A549 (cell line): ENCODE data around the gene TCHH. TPM values are rescaled to one million over a fixed set of nuclear protein-coding genes. Genes with fewer than 3 reads are reported as not detected.

Source experiments
- ATAC-seq, 2 experiments: fragments of 200-7000 bp in 1 of 2; fragments of >200 bp in 1 of 2; cut with Nextera tagmentation in 1 of 2; cut with Tn5 transposase in 1 of 2; 3 replicates each; pipeline versions ENCODE4 v1.8.0 to v1.9.1; 2018 to 2020; ENCODE audit warnings: mild to moderate bottlenecking in 1 of 2, moderate library complexity in 1 of 2
- CTCF ChIA-PET: fragments of 300-600 bp; sonication (Branson Sonifier 250); formaldehyde crosslinking; extraction: SDS; loops from one replicate; lab custom pipeline; 2021; ENCODE audit warnings: antibody characterized with exemption, inconsistent platforms; lab: Yijun Ruan, JAX
- POLR2A ChIA-PET: fragments of 350-600 bp; formaldehyde crosslinking; extraction: SDS; loops from one replicate; lab custom pipeline; 2021; ENCODE audit warnings: antibody characterized with exemption, inconsistent platforms; lab: Yijun Ruan, JAX
- DNase-seq, 2 experiments: peaks; one replicate each; pipeline versions ENCODE4 v3.0.0 to v3.0.0-alpha.2; 2011 to 2016; ENCODE audit warnings: low read depth in 1 of 2, low spot score in 1 of 2
- FAIRE-seq: peaks from 2 replicates; lab custom pipeline; 2011; peaks lifted over from hg19 to GRCh38; lab: Jason Lieb, UNC
- H3K27ac ChIP-seq, 2 experiments: fragments of >200 bp; sonication (Bioruptor Twin); formaldehyde crosslinking; 3 replicates each; pipeline ENCODE4 v1.5.1; 2016 to 2017
- H3K4me1 ChIP-seq: fragments of >200 bp; sonication (Bioruptor Twin); formaldehyde crosslinking; 3 replicates; pipeline ENCODE4 v1.6.1; 2016
- H3K4me2 ChIP-seq: fragments of >200 bp; sonication (Bioruptor Twin); formaldehyde crosslinking; 3 replicates; pipeline ENCODE4 v1.6.1; 2016
- H3K4me3 ChIP-seq: fragments of >200 bp; sonication (Bioruptor Twin); formaldehyde crosslinking; 3 replicates; pipeline ENCODE4 v1.5.1; 2016
- H3K9me3 ChIP-seq: fragments of >200 bp; sonication (Bioruptor Twin); formaldehyde crosslinking; 3 replicates; pipeline ENCODE4 v1.6.1; 2016
- ATOH8 ChIP-seq: fragments of 250-450 bp; sonication (Bioruptor Pico); IDR thresholded peaks from 2 replicates; pipeline ENCODE4 v1.5.0; 2020; ENCODE audit warnings: low read depth, mild to moderate bottlenecking, moderate library complexity
- BHLHE40 ChIP-seq: IDR thresholded peaks from 2 replicates; pipeline ENCODE4 v1.6.1; 2012; ENCODE audit warnings: low read depth, low read length, inconsistent platforms
- EHF ChIP-seq: fragments of 250-450 bp; sonication (Bioruptor Pico); IDR thresholded peaks from 2 replicates; pipeline ENCODE4 v1.5.0; 2020; ENCODE audit warnings: mild to moderate bottlenecking
- EHMT2 ChIP-seq: fragments of 200-600 bp; sonication (generic); IDR thresholded peaks from 2 replicates; pipeline ENCODE4 v1.6.1; 2016; ENCODE audit warnings: antibody characterized with exemption, low read depth, mild to moderate bottlenecking, moderate library complexity
- FOSB ChIP-seq: fragments of 250-450 bp; sonication (Bioruptor Pico); IDR thresholded peaks from 2 replicates; pipeline ENCODE4 v1.5.0; 2020; ENCODE audit warnings: mild to moderate bottlenecking, moderate library complexity
- FOXS1 ChIP-seq: fragments of 250-450 bp; sonication (Bioruptor Pico); IDR thresholded peaks from 2 replicates; pipeline ENCODE4 v1.5.0; 2020; ENCODE audit warnings: mild to moderate bottlenecking, moderate library complexity
- GATA3 ChIP-seq: IDR thresholded peaks from 2 replicates; pipeline ENCODE4 v1.6.1; 2012; ENCODE audit warnings: borderline replicate concordance
- HES2 ChIP-seq: fragments of >200 bp; sonication (Bioruptor Twin); formaldehyde crosslinking; IDR thresholded peaks from 2 replicates; pipeline ENCODE4 v1.6.1; 2016
- HMGXB4 ChIP-seq: fragments of 250-450 bp; sonication (Bioruptor Pico); IDR thresholded peaks from 2 replicates; pipeline ENCODE4 v1.5.0; 2021; ENCODE audit warnings: mild to moderate bottlenecking, moderate library complexity, borderline replicate concordance
- HOXA7 ChIP-seq: fragments of 250-450 bp; sonication (Bioruptor Pico); IDR thresholded peaks from 2 replicates; pipeline ENCODE4 v1.5.0; 2020; ENCODE audit warnings: mild to moderate bottlenecking, moderate library complexity
- HOXB5 ChIP-seq: fragments of 250-450 bp; sonication (Bioruptor Pico); IDR thresholded peaks from 2 replicates; pipeline ENCODE4 v1.5.0; 2020; ENCODE audit warnings: mild to moderate bottlenecking, moderate library complexity
- JUNB ChIP-seq: fragments of >200 bp; sonication (Bioruptor Twin); formaldehyde crosslinking; IDR thresholded peaks from 2 replicates; pipeline ENCODE4 v1.6.1; 2016
- KDM1A ChIP-seq: fragments of 200-600 bp; sonication (generic); IDR thresholded peaks from 2 replicates; pipeline ENCODE4 v1.6.1; 2016; ENCODE audit warnings: low read depth, mild to moderate bottlenecking
- MAZ ChIP-seq: fragments of 150-350 bp; IDR thresholded peaks from 2 replicates; pipeline ENCODE4 v1.6.1; 2014; ENCODE audit warnings: antibody characterized with exemption, low read depth, low read length, borderline replicate concordance
- MYC ChIP-seq: IDR thresholded peaks from 2 replicates; pipeline ENCODE4 v1.6.1; 2012; ENCODE audit warnings: mild to moderate bottlenecking, inconsistent platforms, low read length, improper control_type of control experiment, borderline replicate concordance
- NFE2L2 ChIP-seq: fragments of 150-350 bp; conservative IDR thresholded peaks from 2 replicates; pipeline ENCODE4 v1.6.1; 2014; ENCODE audit warnings: low read length
- NPAS2 ChIP-seq: fragments of 250-450 bp; sonication (Bioruptor Pico); IDR thresholded peaks from 2 replicates; pipeline ENCODE4 v1.8.0; 2022; ENCODE audit warnings: mild to moderate bottlenecking, moderate library complexity, borderline replicate concordance
- POLR2A ChIP-seq: IDR thresholded peaks from 2 replicates; pipeline ENCODE4 v1.6.1; 2012; ENCODE audit warnings: mild to moderate bottlenecking, low read length
- POLR2AphosphoS2 ChIP-seq: conservative IDR thresholded peaks from 2 replicates; pipeline ENCODE4 v1.6.1; 2012; ENCODE audit warnings: low read length, improper control_type of control experiment, inconsistent platforms
- RAD21 ChIP-seq, 2 experiments: fragments of >200 bp in 1 of 2; sonication (Bioruptor Twin) in 1 of 2; formaldehyde crosslinking in 1 of 2; IDR thresholded peaks in 1 of 2; conservative IDR thresholded peaks in 1 of 2; 2 replicates in 1 of 2; 3 replicates in 1 of 2; pipeline ENCODE4 v1.6.1; 2012 to 2018; ENCODE audit warnings: inconsistent platforms in 1 of 2
- RCOR1 ChIP-seq: fragments of 150-350 bp; IDR thresholded peaks from 2 replicates; pipeline ENCODE4 v1.6.1; 2014; ENCODE audit warnings: antibody characterized with exemption, low read length, low read depth
- RNF2 ChIP-seq: fragments of 200-600 bp; sonication (generic); IDR thresholded peaks from 2 replicates; pipeline ENCODE4 v1.6.1; 2016; ENCODE audit warnings: low read depth, mild to moderate bottlenecking, antibody characterized with exemption, moderate library complexity, borderline replicate concordance
- SREBF2 ChIP-seq: fragments of 450-650 bp; IDR thresholded peaks from 2 replicates; pipeline ENCODE4 v1.6.1; 2014; ENCODE audit warnings: mild to moderate bottlenecking, moderate library complexity
- ZFP36 ChIP-seq: fragments of 450-650 bp; IDR thresholded peaks from 2 replicates; pipeline ENCODE4 v1.6.1; 2014; ENCODE audit warnings: borderline replicate concordance; ENCODE audit not compliant: partially characterized antibody
- ZNF302 ChIP-seq: fragments of 250-450 bp; sonication (Bioruptor Pico); IDR thresholded peaks from 2 replicates; pipeline ENCODE4 v1.9.0; 2021; ENCODE audit warnings: inconsistent platforms, mild to moderate bottlenecking, moderate library complexity
- ZSCAN20 ChIP-seq: fragments of 250-450 bp; sonication (Bioruptor Pico); IDR thresholded peaks from 2 replicates; pipeline ENCODE4 v1.8.0; 2022; ENCODE audit warnings: mild to moderate bottlenecking, moderate library complexity
- polyA plus RNA-seq, 4 experiments: library from polyadenylated mRNA; depleted of rRNA in 3 of 4; stranded (reverse); fragments of >200 nt; fragmentation: RNase III in 1 of 4; extraction: RNeasy Plus Mini Kit Qiagen cat#74134 plus additional on column Dnase treatment in 1 of 4; gene quantifications; 2 replicates in 3 of 4; 3 replicates in 1 of 4; pipeline ENCODE4 v1.2.3, GENCODE V29; 2011 to 2017
- TF ChIP-seq, protein P1 (sequence below): IDR thresholded peaks from 2 replicates; pipeline ENCODE4 v1.6.1; 2012

The TCHH gene
- polyA plus RNA-seq, 2 of the 4 experiments (the other 2 are of a cell fraction) = 0.08 to 0.09 TPM

DNA sequence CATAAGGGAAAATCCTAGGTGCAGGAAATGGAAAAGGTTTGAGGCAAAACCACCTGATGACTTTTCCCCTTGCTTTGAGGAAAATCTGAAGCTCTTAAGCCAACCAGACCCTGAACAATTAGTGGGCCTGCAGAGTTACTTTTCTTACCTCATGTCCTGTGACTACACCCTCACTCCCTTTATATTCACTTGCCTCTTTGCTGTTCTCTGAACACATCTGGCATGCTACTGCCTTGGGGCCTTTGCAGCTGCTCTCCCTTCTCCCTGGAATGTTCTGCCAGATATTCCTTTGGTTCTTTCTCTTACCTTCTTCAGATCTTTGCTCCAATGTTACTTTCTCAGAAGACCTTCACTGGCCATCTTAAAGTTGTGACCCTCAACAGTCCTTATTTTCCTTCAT, 22.0 kb upstream of the TCHH start:
- DNase-seq (no peak), ATAC-seq (no peak), FAIRE-seq (no peak)
- Histone ChIP-seq H3K4me1 (no peaks in the 10 kb centered on the region), H3K27ac (no peak overlapping the region), H3K9me3 (peaks cover 4% of the 10 kb centered on the region; the same call in 2 of the 3 replicates), H3K4me3 (no peak overlapping the region), H3K4me2 (no peak overlapping the region)
- ChIA-PET POLR2A (interaction anchor here (1.6 kb wide), 1 partner anchor 27 kb away, joined by 3 read pairs; no protein-coding TSS in a partner anchor), CTCF (interaction anchor here (0.7 to 13.5 kb wide), 8 partner anchors 12 to 396 kb away, joined by 3 to 357 read pairs (median 3); no protein-coding TSS in a partner anchor)
- TF ChIP-seq HMGXB4 (no peak), FOSB (CRISPR knock-in tag) (no peak), GATA3 (no peak), ZFP36 (no peak), SREBF2 (no peak), RNF2 (no peak), NPAS2 (no peak), MAZ (no peak), KDM1A (no peak), POLR2AphosphoS2 (no peak), EHMT2 (no peak), FOXS1 (CRISPR knock-in tag) (no peak), HES2 (no peak), HOXB5 (CRISPR knock-in tag) (no peak), ATOH8 (CRISPR knock-in tag) (no peak), ZSCAN20 (CRISPR knock-in tag) (no peak)
- TF ChIP-seq, protein P1, sequence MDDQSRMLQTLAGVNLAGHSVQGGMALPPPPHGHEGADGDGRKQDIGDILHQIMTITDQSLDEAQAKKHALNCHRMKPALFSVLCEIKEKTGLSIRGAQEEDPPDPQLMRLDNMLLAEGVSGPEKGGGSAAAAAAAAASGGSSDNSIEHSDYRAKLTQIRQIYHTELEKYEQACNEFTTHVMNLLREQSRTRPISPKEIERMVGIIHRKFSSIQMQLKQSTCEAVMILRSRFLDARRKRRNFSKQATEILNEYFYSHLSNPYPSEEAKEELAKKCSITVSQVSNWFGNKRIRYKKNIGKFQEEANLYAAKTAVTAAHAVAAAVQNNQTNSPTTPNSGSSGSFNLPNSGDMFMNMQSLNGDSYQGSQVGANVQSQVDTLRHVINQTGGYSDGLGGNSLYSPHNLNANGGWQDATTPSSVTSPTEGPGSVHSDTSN = no peak

DNA sequence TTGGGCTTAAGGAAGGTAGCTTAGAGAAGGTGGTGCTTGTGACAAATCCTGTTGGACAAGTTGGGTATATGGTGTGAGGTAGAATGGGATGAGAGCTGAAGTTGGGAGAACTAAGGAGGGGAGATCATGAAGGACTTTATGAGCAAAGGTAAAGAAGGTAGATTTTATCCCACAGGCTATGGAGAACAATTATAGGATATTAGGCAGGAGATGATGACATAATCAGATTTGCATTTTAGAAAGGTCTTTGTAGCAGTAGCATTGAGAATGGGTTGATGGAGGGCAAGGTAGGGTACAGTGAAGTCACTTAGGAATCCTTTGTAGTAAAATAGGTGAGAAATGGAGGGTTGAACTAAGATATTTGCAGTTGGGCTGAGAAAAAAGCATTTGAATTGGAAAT, 14.9 kb upstream of the TCHH start:
- ATAC-seq = no peak
- TF ChIP-seq RAD21 (conservative IDR thresholded peaks at IDR 0.05 in 1 of 2, IDR thresholded peaks at IDR 0.05 in 1 of 2) (no peak), HOXA7 (CRISPR knock-in tag) (no peak), NFE2L2 (no peak), JUNB (no peak), ZNF302 (CRISPR knock-in tag) (no peak), RCOR1 (no peak), POLR2A (no peak), SREBF2 (no peak), HES2 (no peak), EHF (CRISPR knock-in tag) (no peak), POLR2AphosphoS2 (no peak), RNF2 (no peak), MYC (no peak), BHLHE40 (no peak)
- Histone ChIP-seq H3K4me2 (no peak overlapping the region), H3K27ac (no peak overlapping the region), H3K9me3 (peaks cover 4% of the 10 kb centered on the region; the same call in 2 of the 3 replicates), H3K4me3 (no peak overlapping the region), H3K4me1 (no peaks in the 10 kb centered on the region)
- POLR2A ChIA-PET = no interaction called here
- FAIRE-seq = no peak
- DNase-seq = no peak
- CTCF ChIA-PET = interaction anchor here (1.0 to 13.5 kb wide), 3 partner anchors 20 to 51 kb away, joined by 4 to 357 read pairs (median 5); no protein-coding TSS in a partner anchor
